Thyroid gland (tissue), 4 donors: ENCODE data around the gene NAV2.

Experiments
- CTCF ChIP-seq, 6 experiments: fragments of 200-600 bp in 3 of 6; fragments of 450-650 bp in 3 of 6; sonication (generic) in 3 of 6; IDR thresholded peaks; one replicate each; pipeline ENCODE4 v1.5.1; 2016 to 2019; ENCODE audit warnings: antibody characterized with exemption in 6 of 6, mild to moderate bottlenecking in 2 of 6, inconsistent platforms in 1 of 6, moderate library complexity in 1 of 6
- POLR2A ChIP-seq, 2 donors: fragments of 450-650 bp; IDR thresholded peaks; one replicate each; pipeline ENCODE4 v1.6.1; 2017; ENCODE audit warnings: antibody characterized with exemption in 2 of 2, mild to moderate bottlenecking in 2 of 2, moderate library complexity in 1 of 2

- TF ChIP-seq CTCF (IDR thresholded peaks at IDR 0.05): no peak
- TF ChIP-seq POLR2A (IDR thresholded peaks at IDR 0.05): no peak
Measured at GRCh38 chr11:19924716-19925115, 212.1 kb downstream of the NAV2 start.
